CD14-positive monocyte (primary cell): ENCODE results near the gene C3orf70. TPM values are rescaled to one million over a fixed set of nuclear protein-coding genes. Genes with fewer than 3 reads are reported as not detected.

Source experiments
- DNase-seq, 3 donors: peaks; one replicate each; pipeline ENCODE4 v3.0.0-alpha.2; 2011 to 2022
- H2AFZ ChIP-seq: 2 replicates; pipeline ENCODE4 v1.6.0; 2012; ENCODE audit warnings: mild to moderate bottlenecking, low read depth, low read length, inconsistent platforms; ENCODE audit not compliant: insufficient read depth, poor library complexity, severe bottlenecking
- H3K27ac ChIP-seq, 2 donors: 1 replicate in 1 of 2; 2 replicates in 1 of 2; pipeline ENCODE4 v1.5.1; 2012 to 2013; ENCODE audit warnings: low read length in 2 of 2, control low read depth in 1 of 2, inconsistent platforms in 1 of 2, low read depth in 1 of 2, mild to moderate bottlenecking in 1 of 2
- H3K27me3 ChIP-seq, 2 donors: one replicate each; pipeline versions ENCODE4 v1.6.0 to v1.6.1; 2011 to 2013; ENCODE audit warnings: low read length in 2 of 2; ENCODE audit not compliant: control insufficient read depth in 2 of 2, insufficient read depth in 2 of 2
- H3K36me3 ChIP-seq, 2 donors: replicated peaks in 1 of 2; 1 replicate in 1 of 2; 2 replicates in 1 of 2; pipeline versions ENCODE4 v1.5.1 to v1.6.1; 2012 to 2013; ENCODE audit warnings: low read length in 2 of 2, control low read depth in 1 of 2, inconsistent platforms in 1 of 2, mild to moderate bottlenecking in 1 of 2; ENCODE audit not compliant: insufficient read depth in 2 of 2, control insufficient read depth in 1 of 2
- H3K4me1 ChIP-seq, 2 donors: 1 replicate in 1 of 2; 2 replicates in 1 of 2; pipeline versions ENCODE4 v1.5.1 to v1.6.1; 2012 to 2013; ENCODE audit warnings: low read length in 2 of 2, control low read depth in 1 of 2, inconsistent platforms in 1 of 2, mild to moderate bottlenecking in 1 of 2, moderate library complexity in 1 of 2; ENCODE audit not compliant: insufficient read depth in 2 of 2, control insufficient read depth in 1 of 2
- H3K4me2 ChIP-seq: replicated peaks from 2 replicates; pipeline ENCODE3; 2012; ENCODE audit warnings: low read length, moderate library complexity, mild to moderate bottlenecking; ENCODE audit not compliant: poor library complexity, severe bottlenecking; ENCODE audit errors: extremely low read depth
- H3K4me3 ChIP-seq, 3 experiments: fragments of 200-600 bp in 1 of 3; sonication (generic) in 1 of 3; replicated peaks in 1 of 3; 1 replicate in 2 of 3; 2 replicates in 1 of 3; pipeline ENCODE4 v1.5.1; 2011 to 2013; ENCODE audit warnings: low read length in 3 of 3, mild to moderate bottlenecking in 3 of 3, control low read depth in 2 of 3, low read depth in 2 of 3, inconsistent platforms in 1 of 3, moderate library complexity in 1 of 3
- H3K79me2 ChIP-seq: 2 replicates; pipeline ENCODE4 v1.6.0; 2012; ENCODE audit warnings: mild to moderate bottlenecking, control low read depth, inconsistent platforms, low read length, moderate library complexity; ENCODE audit not compliant: insufficient read depth
- H3K9ac ChIP-seq: 2 replicates; pipeline ENCODE4 v1.6.0; 2017; ENCODE audit warnings: low read length, mild to moderate bottlenecking; ENCODE audit not compliant: insufficient read depth, poor library complexity, severe bottlenecking
- H3K9me3 ChIP-seq, 2 donors: replicated peaks in 1 of 2; 1 replicate in 1 of 2; 2 replicates in 1 of 2; pipeline versions ENCODE4 v1.5.1 to v1.6.1; 2012 to 2013; ENCODE audit warnings: low read length in 2 of 2, control low read depth in 1 of 2; ENCODE audit not compliant: control insufficient read depth in 1 of 2, insufficient read depth in 1 of 2
- H4K20me1 ChIP-seq: 2 replicates; pipeline ENCODE4 v1.6.0; 2012; ENCODE audit warnings: mild to moderate bottlenecking, low read length, control low read depth, moderate library complexity; ENCODE audit not compliant: insufficient read depth
- H3K27ac Mint-ChIP-seq, 7 donors: one replicate each; pipeline ENCODE4 v1.8.0; 2020; ENCODE audit warnings: mild to moderate bottlenecking in 7 of 7, mixed read lengths in 7 of 7, moderate library complexity in 6 of 7, inconsistent platforms in 2 of 7
- H3K27me3 Mint-ChIP-seq, 3 donors: one replicate each; pipeline ENCODE4 v1.8.0; 2021 to 2022; ENCODE audit warnings: low read depth in 3 of 3, mild to moderate bottlenecking in 3 of 3, mixed read lengths in 3 of 3, moderate library complexity in 3 of 3, inconsistent platforms in 1 of 3
- H3K36me3 Mint-ChIP-seq, 2 donors: one replicate each; pipeline ENCODE4 v1.8.0; 2020; ENCODE audit warnings: mixed read lengths in 2 of 2, inconsistent platforms in 1 of 2, mild to moderate bottlenecking in 1 of 2
- H3K4me1 Mint-ChIP-seq: one replicate; pipeline ENCODE4 v1.8.0; 2020; ENCODE audit warnings: mild to moderate bottlenecking, mixed read lengths
- H3K4me3 Mint-ChIP-seq, 2 donors: one replicate each; pipeline ENCODE4 v1.8.0; 2020; ENCODE audit warnings: mild to moderate bottlenecking in 2 of 2, mixed read lengths in 2 of 2, moderate library complexity in 1 of 2
- H3K9me3 Mint-ChIP-seq, 7 donors: one replicate each; pipeline ENCODE4 v1.8.0; 2020 to 2022; ENCODE audit warnings: mixed read lengths in 7 of 7, mild to moderate bottlenecking in 6 of 7, moderate library complexity in 6 of 7, inconsistent platforms in 2 of 7
- WGBS: methylation state at CpG from one replicate; pipeline ENCODE4 v1.1.5; 2013; ENCODE audit warnings: missing lambda C conversion rate; ENCODE audit not compliant: insufficient coverage; 5-methylcytosine and 5-hydroxymethylcytosine counted together
- intact Hi-C, 2 donors: fragments of 100-400 bp; cut with micrococcal nuclease; formaldehyde crosslinking; loops; one replicate each; pipeline versions ENCODE4 v1.15.0 to v1.15.1; 2023
- polyA plus RNA-seq, 3 donors: library from polyadenylated mRNA; depleted of rRNA in 1 of 3; unstranded in 2 of 3; stranded (reverse) in 1 of 3; fragments of 300-500 nt in 2 of 3; fragments of >200 nt in 1 of 3; fragmentation: Illumina TruSeq in 2 of 3; gene quantifications; 1 replicate in 2 of 3; 2 replicates in 1 of 3; pipeline ENCODE4 v1.2.3, GENCODE V29; 2012 to 2021
- TF ChIP-seq, protein P1 (sequence below): fragments of 200-600 bp; IDR thresholded peaks from one replicate; pipeline ENCODE4 v1.8.0; 2022; ENCODE audit warnings: antibody characterized with exemption, mild to moderate bottlenecking

C3orf70 gene
- polyA plus RNA-seq, 3 donors: 0.01 to 0.08 TPM; not detected in 1

GRCh38 chr3:185030951-185031350, 121.9 kb downstream of the C3orf70 start:
- Histone ChIP-seq H3K9ac (no peak overlapping the region), H3K9me3 (no peaks in the 10 kb centered on the region), H3K27ac (no peak overlapping the region), H4K20me1 (no peaks in the 10 kb centered on the region), H2AFZ (no peak overlapping the region), H3K4me3 (no peak overlapping the region), H3K27me3 (no peaks in the 10 kb centered on the region), H3K79me2 (no peaks in the 10 kb centered on the region), H3K4me2 (no peak overlapping the region), H3K36me3 (peaks cover 30 to 88% of the 10 kb centered on the region in 2 donors), H3K4me1 (no peaks in the 10 kb centered on the region)
- H3K4me3 Mint-ChIP-seq: no peak overlapping the region
- DNase-seq: no peak
- WGBS: no CpG with 5 or more reads among the region's 3 CpGs
- H3K4me1 Mint-ChIP-seq: no peaks in the 10 kb centered on the region
- intact Hi-C loops: no loop called here
- no peak overlapping the region for H3K27ac Mint-ChIP-seq
- H3K36me3 Mint-ChIP-seq: peaks cover 69 to 77% of the 10 kb centered on the region in 2 donors
- peaks cover 0 to 3% (median 0%) of the 10 kb centered on the region in 3 donors for H3K27me3 Mint-ChIP-seq
- H3K9me3 Mint-ChIP-seq: peaks cover 3 to 15% (median 6%) of the 10 kb centered on the region in 7 donors
- TF ChIP-seq, protein P1, sequence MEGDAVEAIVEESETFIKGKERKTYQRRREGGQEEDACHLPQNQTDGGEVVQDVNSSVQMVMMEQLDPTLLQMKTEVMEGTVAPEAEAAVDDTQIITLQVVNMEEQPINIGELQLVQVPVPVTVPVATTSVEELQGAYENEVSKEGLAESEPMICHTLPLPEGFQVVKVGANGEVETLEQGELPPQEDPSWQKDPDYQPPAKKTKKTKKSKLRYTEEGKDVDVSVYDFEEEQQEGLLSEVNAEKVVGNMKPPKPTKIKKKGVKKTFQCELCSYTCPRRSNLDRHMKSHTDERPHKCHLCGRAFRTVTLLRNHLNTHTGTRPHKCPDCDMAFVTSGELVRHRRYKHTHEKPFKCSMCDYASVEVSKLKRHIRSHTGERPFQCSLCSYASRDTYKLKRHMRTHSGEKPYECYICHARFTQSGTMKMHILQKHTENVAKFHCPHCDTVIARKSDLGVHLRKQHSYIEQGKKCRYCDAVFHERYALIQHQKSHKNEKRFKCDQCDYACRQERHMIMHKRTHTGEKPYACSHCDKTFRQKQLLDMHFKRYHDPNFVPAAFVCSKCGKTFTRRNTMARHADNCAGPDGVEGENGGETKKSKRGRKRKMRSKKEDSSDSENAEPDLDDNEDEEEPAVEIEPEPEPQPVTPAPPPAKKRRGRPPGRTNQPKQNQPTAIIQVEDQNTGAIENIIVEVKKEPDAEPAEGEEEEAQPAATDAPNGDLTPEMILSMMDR: no peak

- peaks cover 35 to 91% of the 10 kb centered on the region in 2 donors for H3K36me3 ChIP-seq
- no peaks in the 10 kb centered on the region for H3K9me3 ChIP-seq
- no peak overlapping the region for H3K4me2 ChIP-seq
- no peaks in the 10 kb centered on the region for H4K20me1 ChIP-seq
- no peaks in the 10 kb centered on the region for H3K27me3 ChIP-seq
- no peak overlapping the region for H3K27ac ChIP-seq
- Mint-ChIP-seq H3K27ac (no peak overlapping the region), H3K36me3 (peaks cover 70 to 81% of the 10 kb centered on the region in 2 donors), H3K9me3 (peaks cover under 1 to 15% (median 5%) of the 10 kb centered on the region in 7 donors), H3K27me3 (peaks cover 0 to 3% (median 0%) of the 10 kb centered on the region in 3 donors), H3K4me1 (no peaks in the 10 kb centered on the region), H3K4me3 (no peak overlapping the region)
- no peaks in the 10 kb centered on the region for H3K4me1 ChIP-seq
- DNase-seq: no peak
- no peak overlapping the region for H2AFZ ChIP-seq
- H3K79me2 ChIP-seq: no peaks in the 10 kb centered on the region
- TF ChIP-seq, protein P1: no peak
- intact Hi-C loops: no loop called here
- no peak overlapping the region for H3K4me3 ChIP-seq
- no peak overlapping the region for H3K9ac ChIP-seq
- WGBS: 100% methylated on average over 2 of the region's 3 CpGs
Measured at GRCh38 chr3:185030399-185030798, 122.5 kb downstream of the C3orf70 start.
